ENCODE data around the gene CMTM4. TPM values are rescaled to one million over a fixed set of nuclear protein-coding genes. Genes with fewer than 3 reads are reported as not detected.

Gene CMTM4
- total RNA-seq, 4 donors from 2014 or later = 12.1 to 16.0 (median 13.0) TPM

GRCh38 chr16:66717112-66717675 is 20.7 kb upstream of the CMTM4 start:
- TF ChIP-seq CTCF (IDR thresholded peaks at IDR 0.05; ENCODE audit: low read depth) = no peak

- no peak for TF ChIP-seq CTCF (IDR thresholded peaks at IDR 0.05; ENCODE audit: low read depth)
Observed at GRCh38 chr16:66714654-66715307, 18.2 kb upstream of the CMTM4 start.

- TF ChIP-seq CTCF (IDR thresholded peaks at IDR 0.05; ENCODE audit: low read depth) = no peak
Observed at GRCh38 chr16:66714062-66714461, 17.5 kb upstream of the CMTM4 start.

- no peak for TF ChIP-seq CTCF (IDR thresholded peaks at IDR 0.05; ENCODE audit: low read depth)
Observed at GRCh38 chr16:66713076-66713475, 16.5 kb upstream of the CMTM4 start.

GRCh38 chr16:66712512-66712911 is 16.0 kb upstream of the CMTM4 start:
- no peak for TF ChIP-seq CTCF (IDR thresholded peaks at IDR 0.05; ENCODE audit: low read depth)

- no peak for TF ChIP-seq CTCF (IDR thresholded peaks at IDR 0.05; ENCODE audit: low read depth)
Observed at GRCh38 chr16:66711581-66711980, 15.0 kb upstream of the CMTM4 start.

GRCh38 chr16:66706506-66706880 is 9.9 kb upstream of the CMTM4 start:
- TF ChIP-seq CTCF (IDR thresholded peaks at IDR 0.05; ENCODE audit: low read depth) = no peak

All from subcutaneous adipose tissue (tissue), 4 donors.